HEK293 (cell line): ENCODE measurements around the gene PI4KB.

Experiments used
- MEIS1 ChIP-seq: sonication (generic); formaldehyde crosslinking; IDR thresholded peaks from 2 replicates; pipeline ENCODE4 v1.8.1; 2022; ENCODE audit warnings: missing genetic modification reagents, mild to moderate bottlenecking, borderline replicate concordance
- ZBTB21 ChIP-seq: fragments of 450-650 bp; formaldehyde crosslinking; IDR thresholded peaks from 2 replicates; pipeline ENCODE4 v1.5.1; 2017; ENCODE audit warnings: missing biosample characterization, missing genetic modification characterization
- ZEB2 ChIP-seq: fragments of 450-650 bp; formaldehyde crosslinking; IDR thresholded peaks from 2 replicates; pipeline ENCODE4 v1.5.1; 2016; ENCODE audit warnings: missing biosample characterization, missing genetic modification characterization
- ZNF138 ChIP-seq: fragments of 450-650 bp; formaldehyde crosslinking; IDR thresholded peaks from 2 replicates; pipeline ENCODE4 v1.5.1; 2016; ENCODE audit warnings: missing biosample characterization, missing genetic modification characterization, borderline replicate concordance
- ZNF214 ChIP-seq: fragments of 450-650 bp; formaldehyde crosslinking; IDR thresholded peaks from 2 replicates; pipeline ENCODE4 v1.5.1; 2017; ENCODE audit warnings: missing biosample characterization, mild to moderate bottlenecking, missing genetic modification characterization, borderline replicate concordance
- TF ChIP-seq, protein P1 (sequence below): fragments of 450-650 bp; formaldehyde crosslinking; IDR thresholded peaks from 2 replicates; pipeline ENCODE4 v1.5.1; 2016; ENCODE audit warnings: missing biosample characterization, missing genetic modification characterization
- TF ChIP-seq, protein P2 (sequence below): fragments of 450-650 bp; formaldehyde crosslinking; IDR thresholded peaks from 2 replicates; pipeline ENCODE4 v1.5.1; 2016; ENCODE audit warnings: missing biosample characterization, missing genetic modification characterization
- TF ChIP-seq, protein P3 (sequence below): fragments of 450-650 bp; formaldehyde crosslinking; IDR thresholded peaks from 2 replicates; pipeline ENCODE4 v1.5.1; 2016; ENCODE audit warnings: missing biosample characterization, missing genetic modification characterization
- TF ChIP-seq, protein P4 (sequence below): fragments of 450-650 bp; formaldehyde crosslinking; IDR thresholded peaks from 2 replicates; pipeline ENCODE4 v1.5.1; 2016; ENCODE audit warnings: missing biosample characterization, missing genetic modification characterization, low read depth

DNA sequence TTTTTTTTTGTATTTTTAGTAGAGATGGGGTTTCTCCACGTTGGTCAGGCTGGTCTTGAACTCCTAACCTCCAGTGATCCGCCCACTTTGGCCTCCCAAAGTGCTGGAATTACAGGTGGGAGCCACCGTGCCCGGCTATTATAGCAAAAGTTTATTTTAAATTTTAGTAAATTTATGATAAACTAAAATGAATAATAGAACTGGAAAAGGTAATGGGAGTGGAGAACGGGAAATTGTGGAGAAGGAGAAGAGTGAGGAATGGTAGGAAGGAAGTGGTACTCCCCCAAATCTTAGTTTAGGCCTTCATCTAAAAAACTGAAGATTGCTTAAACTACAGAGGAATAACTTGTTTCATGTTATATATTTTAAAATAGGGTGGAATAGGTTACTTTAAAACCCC is 7.6 kb upstream of the PI4KB start:
- TF ChIP-seq, protein P1, sequence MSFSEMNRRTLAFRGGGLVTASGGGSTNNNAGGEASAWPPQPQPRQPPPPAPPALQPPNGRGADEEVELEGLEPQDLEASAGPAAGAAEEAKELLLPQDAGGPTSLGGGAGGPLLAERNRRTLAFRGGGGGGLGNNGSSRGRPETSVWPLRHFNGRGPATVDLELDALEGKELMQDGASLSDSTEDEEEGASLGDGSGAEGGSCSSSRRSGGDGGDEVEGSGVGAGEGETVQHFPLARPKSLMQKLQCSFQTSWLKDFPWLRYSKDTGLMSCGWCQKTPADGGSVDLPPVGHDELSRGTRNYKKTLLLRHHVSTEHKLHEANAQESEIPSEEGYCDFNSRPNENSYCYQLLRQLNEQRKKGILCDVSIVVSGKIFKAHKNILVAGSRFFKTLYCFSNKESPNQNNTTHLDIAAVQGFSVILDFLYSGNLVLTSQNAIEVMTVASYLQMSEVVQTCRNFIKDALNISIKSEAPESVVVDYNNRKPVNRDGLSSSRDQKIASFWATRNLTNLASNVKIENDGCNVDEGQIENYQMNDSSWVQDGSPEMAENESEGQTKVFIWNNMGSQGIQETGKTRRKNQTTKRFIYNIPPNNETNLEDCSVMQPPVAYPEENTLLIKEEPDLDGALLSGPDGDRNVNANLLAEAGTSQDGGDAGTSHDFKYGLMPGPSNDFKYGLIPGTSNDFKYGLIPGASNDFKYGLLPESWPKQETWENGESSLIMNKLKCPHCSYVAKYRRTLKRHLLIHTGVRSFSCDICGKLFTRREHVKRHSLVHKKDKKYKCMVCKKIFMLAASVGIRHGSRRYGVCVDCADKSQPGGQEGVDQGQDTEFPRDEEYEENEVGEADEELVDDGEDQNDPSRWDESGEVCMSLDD, result no peak
- TF ChIP-seq ZNF214 (tag by site-specific recombination), result no peak
- TF ChIP-seq, protein P2, sequence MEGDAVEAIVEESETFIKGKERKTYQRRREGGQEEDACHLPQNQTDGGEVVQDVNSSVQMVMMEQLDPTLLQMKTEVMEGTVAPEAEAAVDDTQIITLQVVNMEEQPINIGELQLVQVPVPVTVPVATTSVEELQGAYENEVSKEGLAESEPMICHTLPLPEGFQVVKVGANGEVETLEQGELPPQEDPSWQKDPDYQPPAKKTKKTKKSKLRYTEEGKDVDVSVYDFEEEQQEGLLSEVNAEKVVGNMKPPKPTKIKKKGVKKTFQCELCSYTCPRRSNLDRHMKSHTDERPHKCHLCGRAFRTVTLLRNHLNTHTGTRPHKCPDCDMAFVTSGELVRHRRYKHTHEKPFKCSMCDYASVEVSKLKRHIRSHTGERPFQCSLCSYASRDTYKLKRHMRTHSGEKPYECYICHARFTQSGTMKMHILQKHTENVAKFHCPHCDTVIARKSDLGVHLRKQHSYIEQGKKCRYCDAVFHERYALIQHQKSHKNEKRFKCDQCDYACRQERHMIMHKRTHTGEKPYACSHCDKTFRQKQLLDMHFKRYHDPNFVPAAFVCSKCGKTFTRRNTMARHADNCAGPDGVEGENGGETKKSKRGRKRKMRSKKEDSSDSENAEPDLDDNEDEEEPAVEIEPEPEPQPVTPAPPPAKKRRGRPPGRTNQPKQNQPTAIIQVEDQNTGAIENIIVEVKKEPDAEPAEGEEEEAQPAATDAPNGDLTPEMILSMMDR (tag by site-specific recombination), result no peak
- no peak for TF ChIP-seq ZBTB21 (tag by site-specific recombination)
- TF ChIP-seq, protein P3, sequence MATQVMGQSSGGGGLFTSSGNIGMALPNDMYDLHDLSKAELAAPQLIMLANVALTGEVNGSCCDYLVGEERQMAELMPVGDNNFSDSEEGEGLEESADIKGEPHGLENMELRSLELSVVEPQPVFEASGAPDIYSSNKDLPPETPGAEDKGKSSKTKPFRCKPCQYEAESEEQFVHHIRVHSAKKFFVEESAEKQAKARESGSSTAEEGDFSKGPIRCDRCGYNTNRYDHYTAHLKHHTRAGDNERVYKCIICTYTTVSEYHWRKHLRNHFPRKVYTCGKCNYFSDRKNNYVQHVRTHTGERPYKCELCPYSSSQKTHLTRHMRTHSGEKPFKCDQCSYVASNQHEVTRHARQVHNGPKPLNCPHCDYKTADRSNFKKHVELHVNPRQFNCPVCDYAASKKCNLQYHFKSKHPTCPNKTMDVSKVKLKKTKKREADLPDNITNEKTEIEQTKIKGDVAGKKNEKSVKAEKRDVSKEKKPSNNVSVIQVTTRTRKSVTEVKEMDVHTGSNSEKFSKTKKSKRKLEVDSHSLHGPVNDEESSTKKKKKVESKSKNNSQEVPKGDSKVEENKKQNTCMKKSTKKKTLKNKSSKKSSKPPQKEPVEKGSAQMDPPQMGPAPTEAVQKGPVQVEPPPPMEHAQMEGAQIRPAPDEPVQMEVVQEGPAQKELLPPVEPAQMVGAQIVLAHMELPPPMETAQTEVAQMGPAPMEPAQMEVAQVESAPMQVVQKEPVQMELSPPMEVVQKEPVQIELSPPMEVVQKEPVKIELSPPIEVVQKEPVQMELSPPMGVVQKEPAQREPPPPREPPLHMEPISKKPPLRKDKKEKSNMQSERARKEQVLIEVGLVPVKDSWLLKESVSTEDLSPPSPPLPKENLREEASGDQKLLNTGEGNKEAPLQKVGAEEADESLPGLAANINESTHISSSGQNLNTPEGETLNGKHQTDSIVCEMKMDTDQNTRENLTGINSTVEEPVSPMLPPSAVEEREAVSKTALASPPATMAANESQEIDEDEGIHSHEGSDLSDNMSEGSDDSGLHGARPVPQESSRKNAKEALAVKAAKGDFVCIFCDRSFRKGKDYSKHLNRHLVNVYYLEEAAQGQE (tag by site-specific recombination), result no peak
- TF ChIP-seq, protein P4, sequence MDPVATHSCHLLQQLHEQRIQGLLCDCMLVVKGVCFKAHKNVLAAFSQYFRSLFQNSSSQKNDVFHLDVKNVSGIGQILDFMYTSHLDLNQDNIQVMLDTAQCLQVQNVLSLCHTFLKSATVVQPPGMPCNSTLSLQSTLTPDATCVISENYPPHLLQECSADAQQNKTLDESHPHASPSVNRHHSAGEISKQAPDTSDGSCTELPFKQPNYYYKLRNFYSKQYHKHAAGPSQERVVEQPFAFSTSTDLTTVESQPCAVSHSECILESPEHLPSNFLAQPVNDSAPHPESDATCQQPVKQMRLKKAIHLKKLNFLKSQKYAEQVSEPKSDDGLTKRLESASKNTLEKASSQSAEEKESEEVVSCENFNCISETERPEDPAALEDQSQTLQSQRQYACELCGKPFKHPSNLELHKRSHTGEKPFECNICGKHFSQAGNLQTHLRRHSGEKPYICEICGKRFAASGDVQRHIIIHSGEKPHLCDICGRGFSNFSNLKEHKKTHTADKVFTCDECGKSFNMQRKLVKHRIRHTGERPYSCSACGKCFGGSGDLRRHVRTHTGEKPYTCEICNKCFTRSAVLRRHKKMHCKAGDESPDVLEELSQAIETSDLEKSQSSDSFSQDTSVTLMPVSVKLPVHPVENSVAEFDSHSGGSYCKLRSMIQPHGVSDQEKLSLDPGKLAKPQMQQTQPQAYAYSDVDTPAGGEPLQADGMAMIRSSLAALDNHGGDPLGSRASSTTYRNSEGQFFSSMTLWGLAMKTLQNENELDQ (tag by site-specific recombination), result no peak
- TF ChIP-seq ZNF138, result no peak
- TF ChIP-seq MEIS1 (CRISPR knock-in tag), result no peak
- no peak for TF ChIP-seq ZEB2
